CD8-positive, alpha-beta memory T cell (primary cell): ENCODE results near the gene PLAAT5. TPM values are rescaled to one million over a fixed set of nuclear protein-coding genes. Genes with fewer than 3 reads are reported as not detected.
"Not testable (repeated sequence)": the region's sequence is repeated elsewhere in the genome, so short reads cannot be mapped to it uniquely, and the experiment has no call there.

ENCODE experiments used
- CTCF ChIA-PET: fragments of 350-600 bp; sonication (Branson Sonifier 250); formaldehyde crosslinking; loops from one replicate; lab custom pipeline; 2021; ENCODE audit warnings: antibody characterized with exemption; lab: Charles Lee
- POLR2A ChIA-PET: fragments of 350-600 bp; sonication (Branson Sonifier 250); formaldehyde crosslinking; loops from one replicate; lab custom pipeline; 2021; ENCODE audit warnings: antibody characterized with exemption; lab: Charles Lee
- DNase-seq, 5 donors: peaks; one replicate each; pipeline versions ENCODE4 v3.0.0 to v3.0.0-alpha.2; 2020 to 2022; ENCODE audit warnings: mixed read lengths in 1 of 5
- H3K27ac ChIP-seq: one replicate; pipeline ENCODE4 v1.7.0; 2013; ENCODE audit warnings: low read depth, mild to moderate bottlenecking, low read length, moderate library complexity
- H3K27me3 ChIP-seq: 2 replicates; pipeline ENCODE4 v1.7.0; 2013; ENCODE audit warnings: low read length, mild to moderate bottlenecking; ENCODE audit not compliant: insufficient read depth, poor library complexity, severe bottlenecking
- H3K36me3 ChIP-seq: 2 replicates; pipeline ENCODE4 v1.7.0; 2013; ENCODE audit warnings: mild to moderate bottlenecking, low read length, moderate library complexity; ENCODE audit not compliant: insufficient read depth
- H3K4me1 ChIP-seq: 2 replicates; pipeline ENCODE4 v1.7.0; 2013; ENCODE audit warnings: mild to moderate bottlenecking, low read length, moderate library complexity; ENCODE audit not compliant: insufficient read depth
- H3K4me3 ChIP-seq: 2 replicates; pipeline ENCODE4 v1.7.0; 2013; ENCODE audit warnings: mild to moderate bottlenecking, low read length
- H3K9me3 ChIP-seq: 2 replicates; pipeline ENCODE4 v1.7.0; 2013; ENCODE audit warnings: mild to moderate bottlenecking, low read length
- H3K27ac Mint-ChIP-seq, 8 donors: one replicate each; pipeline ENCODE4 v1.8.0; 2020 to 2021; ENCODE audit warnings: mixed read lengths in 8 of 8, mild to moderate bottlenecking in 6 of 8, inconsistent platforms in 3 of 8, moderate library complexity in 3 of 8
- H3K27me3 Mint-ChIP-seq, 2 donors: one replicate each; pipeline ENCODE4 v1.8.0; 2020 to 2021; ENCODE audit warnings: mixed read lengths in 2 of 2, mild to moderate bottlenecking in 1 of 2, moderate library complexity in 1 of 2
- H3K36me3 Mint-ChIP-seq, 3 donors: one replicate each; pipeline ENCODE4 v1.8.0; 2020 to 2021; ENCODE audit warnings: mixed read lengths in 3 of 3, inconsistent platforms in 1 of 3, mild to moderate bottlenecking in 1 of 3
- H3K4me1 Mint-ChIP-seq, 3 donors: one replicate each; pipeline ENCODE4 v1.8.0; 2020 to 2021; ENCODE audit warnings: mixed read lengths in 3 of 3, inconsistent platforms in 1 of 3, mild to moderate bottlenecking in 1 of 3
- H3K4me3 Mint-ChIP-seq, 7 donors: one replicate each; pipeline ENCODE4 v1.8.0; 2020 to 2021; ENCODE audit warnings: mixed read lengths in 7 of 7, mild to moderate bottlenecking in 6 of 7, moderate library complexity in 4 of 7, inconsistent platforms in 2 of 7
- H3K9me3 Mint-ChIP-seq, 5 donors: one replicate each; pipeline ENCODE4 v1.8.0; 2020 to 2022; ENCODE audit warnings: mixed read lengths in 5 of 5, mild to moderate bottlenecking in 3 of 5, moderate library complexity in 2 of 5, inconsistent platforms in 1 of 5
- polyA plus RNA-seq: library from polyadenylated mRNA; unstranded; fragments of 300-500 nt; fragmentation: Illumina TruSeq; gene quantifications from one replicate; pipeline ENCODE4 v1.2.3, GENCODE V29; 2021
- total RNA-seq, 2 experiments: library from RNA; stranded (reverse); gene quantifications; one replicate each; pipeline ENCODE4 v1.2.3, GENCODE V29; 2021

The PLAAT5 gene
- total and polyA plus RNA-seq, 3 experiments from 2014 or later = 0.26 to 0.89 TPM; not detected in 1

GRCh38 chr11:63532799-63533475 lies 42.0 kb upstream of the PLAAT5 start:
- Mint-ChIP-seq H3K27me3 (peaks cover 0 to 2% of the 10 kb centered on the region in 2 donors), H3K4me3 (peak overlapping the region; percentile 41 to 77 (median 59)), H3K9me3 (no peaks in the 10 kb centered on the region), H3K27ac (peak overlapping the region; percentile 78 to 98 (median 94)), H3K36me3 (peaks cover 0 to 15% (median 0%) of the 10 kb centered on the region in 3 donors), H3K4me1 (peaks cover 78 to 86% (median 83%) of the 10 kb centered on the region in 3 donors)
- Histone ChIP-seq H3K4me1 (peaks cover 73% of the 10 kb centered on the region), H3K27ac (no peak overlapping the region), H3K27me3 (no peaks in the 10 kb centered on the region), H3K9me3 (no peaks in the 10 kb centered on the region), H3K36me3 (no peaks in the 10 kb centered on the region), H3K4me3 (no peak overlapping the region)
- DNase-seq = no peak
- CTCF ChIA-PET = interaction anchor here (0.8 to 1.6 kb wide), 5 partner anchors 10 to 103 kb away, joined by 3 to 5 read pairs (median 3); no protein-coding TSS in a partner anchor
- POLR2A ChIA-PET = interaction anchor here (1.6 to 3.3 kb wide), 2 partner anchors 19 to 34 kb away, joined by 5 to 19 read pairs; no protein-coding TSS in a partner anchor

- no peak for DNase-seq
- Mint-ChIP-seq H3K4me3 (peak overlapping the region; percentile 58 to 84 (median 82)), H3K27me3 (peaks cover 0 to 2% of the 10 kb centered on the region in 2 donors), H3K36me3 (peaks cover 0 to 7% (median 0%) of the 10 kb centered on the region in 3 donors), H3K27ac (peak overlapping the region; percentile 56 to 95 (median 90)), H3K9me3 (no peaks in the 10 kb centered on the region), H3K4me1 (peaks cover 71 to 78% (median 76%) of the 10 kb centered on the region in 3 donors)
- ChIA-PET POLR2A (interaction anchor here (1.6 to 3.3 kb wide), 2 partner anchors 19 to 35 kb away, joined by 5 to 19 read pairs; no protein-coding TSS in a partner anchor), CTCF (interaction anchor here (0.9 to 1.6 kb wide), 4 partner anchors 9 to 104 kb away, joined by 3 to 4 read pairs (median 3); no protein-coding TSS in a partner anchor)
- H3K4me1 ChIP-seq = peaks cover 69% of the 10 kb centered on the region
- H3K4me3 ChIP-seq = peak overlapping the region; percentile 21
- peak overlapping the region; percentile 8 for H3K27ac ChIP-seq
- no peaks in the 10 kb centered on the region for H3K36me3 ChIP-seq
- no peaks in the 10 kb centered on the region for H3K27me3 ChIP-seq
- no peaks in the 10 kb centered on the region for H3K9me3 ChIP-seq
Observed at GRCh38 chr11:63532117-63532516, 41.1 kb upstream of the PLAAT5 start.

- CTCF ChIA-PET = interaction anchor here (0.9 kb wide), 1 partner anchor 21 kb away, joined by 3 read pairs; no protein-coding TSS in a partner anchor
- POLR2A ChIA-PET = interaction anchor here (1.6 to 3.3 kb wide), 2 partner anchors 20 to 36 kb away, joined by 5 to 19 read pairs; no protein-coding TSS in a partner anchor
Observed at GRCh38 chr11:63531074-63531792, 40.3 kb upstream of the PLAAT5 start.

GRCh38 chr11:63530021-63530420 lies 39.1 kb upstream of the PLAAT5 start:
- H3K4me3 Mint-ChIP-seq = peak overlapping the region in 1 of 7 donors; percentile 38
- ChIA-PET CTCF (interaction anchor here (1.4 kb wide), 1 partner anchor 50 kb away, joined by 3 read pairs; no protein-coding TSS in a partner anchor), POLR2A (interaction anchor here (0.6 kb wide), 1 partner anchor 21 kb away, joined by 3 read pairs; no protein-coding TSS in a partner anchor)
- H3K27me3 Mint-ChIP-seq = peaks cover 0 to 2% of the 10 kb centered on the region in 2 donors
- peaks cover 55 to 58% (median 58%) of the 10 kb centered on the region in 3 donors for H3K4me1 Mint-ChIP-seq
- H3K4me1 ChIP-seq = peaks cover 55% of the 10 kb centered on the region
- no peaks in the 10 kb centered on the region for H3K9me3 Mint-ChIP-seq
- H3K27me3 ChIP-seq = no peaks in the 10 kb centered on the region
- no peak overlapping the region for H3K27ac ChIP-seq
- no peaks in the 10 kb centered on the region for H3K36me3 ChIP-seq
- peak overlapping the region; percentile 59 to 94 (median 80) for H3K27ac Mint-ChIP-seq
- no peaks in the 10 kb centered on the region for H3K9me3 ChIP-seq
- no peak for DNase-seq
- H3K4me3 ChIP-seq = no peak overlapping the region
- H3K36me3 Mint-ChIP-seq = no peaks in the 10 kb centered on the region

More at GRCh38 chr11:63531074-63531792, 40.3 kb upstream of the PLAAT5 start:
- H3K27me3 ChIP-seq, H3K27me3 Mint-ChIP-seq, H3K36me3 Mint-ChIP-seq, H3K9me3 ChIP-seq, H3K9me3 Mint-ChIP-seq, H3K36me3 ChIP-seq: not testable (repeated sequence)
- H3K27ac Mint-ChIP-seq = peak overlapping the region; percentile 79 to 95 (median 94)
- DNase-seq = peak; percentile 46 to 83 (median 76)
- peaks cover 67 to 70% (median 70%) of the 10 kb centered on the region in 3 donors for H3K4me1 Mint-ChIP-seq
- peak overlapping the region; percentile 58 to 84 (median 82) for H3K4me3 Mint-ChIP-seq
- H3K4me1 ChIP-seq = peaks cover 67% of the 10 kb centered on the region
- peak overlapping the region; percentile 21 for H3K4me3 ChIP-seq
- H3K27ac ChIP-seq = peak overlapping the region; percentile 36

- peaks cover 50 to 52% (median 51%) of the 10 kb centered on the region in 3 donors for H3K4me1 Mint-ChIP-seq
- H3K27ac ChIP-seq, H3K9me3 ChIP-seq, H3K27me3 ChIP-seq, H3K27me3 Mint-ChIP-seq, H3K36me3 ChIP-seq, DNase-seq, H3K4me3 ChIP-seq, H3K36me3 Mint-ChIP-seq, H3K9me3 Mint-ChIP-seq: not testable (repeated sequence)
- ChIA-PET CTCF (interaction anchor here (1.0 to 1.4 kb wide), 2 partner anchors 9 to 50 kb away, joined by 3 read pairs; no protein-coding TSS in a partner anchor), POLR2A (interaction anchor here (1.1 kb wide), 1 partner anchor 23 kb away, joined by 3 read pairs; no protein-coding TSS in a partner anchor)
- peaks cover 49% of the 10 kb centered on the region for H3K4me1 ChIP-seq
- peak overlapping the region in 2 of 7 donors; percentile 15 to 55 for H3K4me3 Mint-ChIP-seq
- peak overlapping the region in 7 of 8 donors; percentile 62 to 94 (median 80) for H3K27ac Mint-ChIP-seq
Observed at GRCh38 chr11:63529373-63529772, 38.4 kb upstream of the PLAAT5 start.

GRCh38 chr11:63528729-63529278 lies 37.8 kb upstream of the PLAAT5 start:
- not testable (repeated sequence) for H3K27ac ChIP-seq, H3K9me3 ChIP-seq, DNase-seq, H3K36me3 Mint-ChIP-seq, H3K27me3 ChIP-seq, H3K36me3 ChIP-seq, H3K9me3 Mint-ChIP-seq, H3K27me3 Mint-ChIP-seq, H3K4me3 ChIP-seq
- ChIA-PET POLR2A (interaction anchor here (1.1 kb wide), 1 partner anchor 23 kb away, joined by 3 read pairs; no protein-coding TSS in a partner anchor), CTCF (interaction anchor here (1.0 to 1.4 kb wide), 2 partner anchors 9 to 49 kb away, joined by 3 read pairs; no protein-coding TSS in a partner anchor)
- peak overlapping the region in 1 of 7 donors; percentile 55 for H3K4me3 Mint-ChIP-seq
- peaks cover 43% of the 10 kb centered on the region for H3K4me1 ChIP-seq
- peak overlapping the region in 6 of 8 donors; percentile 13 to 94 (median 84) for H3K27ac Mint-ChIP-seq
- peaks cover 45 to 46% (median 45%) of the 10 kb centered on the region in 3 donors for H3K4me1 Mint-ChIP-seq

GRCh38 chr11:63528156-63528555 lies 37.2 kb upstream of the PLAAT5 start:
- H3K27me3 Mint-ChIP-seq, CTCF ChIA-PET, DNase-seq, H3K4me3 ChIP-seq, POLR2A ChIA-PET, H3K36me3 Mint-ChIP-seq, H3K27me3 ChIP-seq, H3K27ac ChIP-seq, H3K4me3 Mint-ChIP-seq, H3K9me3 Mint-ChIP-seq, H3K36me3 ChIP-seq, H3K9me3 ChIP-seq: not testable (repeated sequence)
- peaks cover 38 to 40% (median 39%) of the 10 kb centered on the region in 3 donors for H3K4me1 Mint-ChIP-seq
- peak overlapping the region in 1 of 8 donors; percentile 36 for H3K27ac Mint-ChIP-seq
- peaks cover 36% of the 10 kb centered on the region for H3K4me1 ChIP-seq
